ENCODE measurements around the gene KIF23. TPM values are rescaled to one million over a fixed set of nuclear protein-coding genes. Genes with fewer than 3 reads are reported as not detected.

KIF23 gene
- total and polyA plus RNA-seq, 2 of the 4 experiments (the other 2 are of a cell fraction): 37.7 to 56.1 TPM

DNA sequence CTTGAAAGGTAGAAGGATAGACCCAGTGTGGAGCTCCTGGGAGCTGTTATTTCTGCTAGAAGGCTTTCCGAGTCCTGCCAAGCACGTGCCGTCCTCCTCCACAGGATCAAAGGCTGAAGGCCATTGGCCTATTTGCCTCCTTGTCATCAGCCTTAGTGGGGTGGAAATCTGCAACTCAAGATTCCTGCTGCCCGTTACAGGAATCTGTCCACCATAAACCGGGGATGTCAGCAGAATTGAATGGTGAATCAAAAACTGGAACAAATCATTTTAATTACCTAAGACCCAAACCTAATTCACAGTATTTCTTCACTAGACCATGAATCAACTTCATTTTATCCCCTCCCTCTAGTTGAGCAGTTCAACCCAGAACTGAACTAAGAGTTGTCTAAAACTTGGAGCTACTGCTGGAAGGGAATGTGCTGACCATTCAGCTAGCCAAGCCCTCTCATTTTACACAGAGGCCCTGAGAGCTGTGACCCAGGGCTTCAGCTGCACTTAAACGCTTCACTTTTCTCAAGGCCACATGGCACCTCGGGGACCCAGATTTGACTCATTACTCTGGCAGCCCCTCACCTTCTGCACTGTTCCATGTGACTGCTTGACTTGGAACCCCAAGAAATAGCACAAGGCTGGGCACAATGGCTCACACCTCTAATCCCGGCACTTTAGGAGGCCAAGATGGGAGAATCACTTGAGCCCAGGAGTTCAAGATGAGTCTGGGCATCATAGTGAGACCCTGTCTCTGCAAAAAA lies 36.8 kb upstream of the KIF23 start:
- ATAC-seq (ENCODE audit: low read depth) (no peak), DNase-seq (no peak)
- no peak overlapping the region for H3K23ac ChIP-seq (ENCODE audit: low read depth, low read length)
- ChIA-PET POLR2A (ENCODE audit: unreplicated experiment) (no interaction called here), CTCF (no interaction called here)
- H3K79me1 ChIP-seq (ENCODE audit: low read depth in 1 of 2, low read length in 2 of 2): no peaks in the 10 kb centered on the region
- H3K56ac ChIP-seq (ENCODE audit: extremely low read depth, insufficient read depth, low read length): no peak overlapping the region
- H3K27ac ChIP-seq (ENCODE audit: insufficient read depth, low read length): no peak overlapping the region
- H3K36me3 ChIP-seq (ENCODE audit: control insufficient read depth, insufficient read depth, low read length): no peaks in the 10 kb centered on the region
- H2AFZ ChIP-seq (replicated peaks; ENCODE audit: low read length, poor library complexity): no peak overlapping the region
- H4K8ac ChIP-seq (ENCODE audit: low read depth in 2 of 2, low read length in 2 of 2): no peak overlapping the region
- H4K5ac ChIP-seq (ENCODE audit: low read depth, low read length): no peak overlapping the region
- TF ChIP-seq MAZ (IDR thresholded peaks at IDR 0.05; ENCODE audit: borderline replicate concordance, low read depth, low read length): no peak
- no peak for TF ChIP-seq RFX5 (IDR thresholded peaks at IDR 0.05; ENCODE audit: low read depth, low read length)
- TF ChIP-seq CEBPB (IDR thresholded peaks at IDR 0.05; ENCODE audit: low read depth, low read length): no peak
- TF ChIP-seq FOS (IDR thresholded peaks at IDR 0.05; ENCODE audit: low read depth, low read length): no peak
- no peak for TF ChIP-seq ELK1 (IDR thresholded peaks at IDR 0.05; ENCODE audit: borderline replicate concordance, low read depth, low read length)
- TF ChIP-seq POLR2A (IDR thresholded peaks at IDR 0.05; ENCODE audit: low read depth, low read length): no peak
- TF ChIP-seq MAFK (IDR thresholded peaks at IDR 0.05; ENCODE audit: low read depth, low read length): no peak
- TF ChIP-seq RAD21 (IDR thresholded peaks at IDR 0.05; ENCODE audit: low read length): no peak
- no peak for TF ChIP-seq NFE2L2 (IDR thresholded peaks at IDR 0.05; ENCODE audit: low read depth, low read length)
- no peak for TF ChIP-seq BHLHE40 (IDR thresholded peaks at IDR 0.05; ENCODE audit: low read depth, low read length)
- TF ChIP-seq CTCF (conservative IDR thresholded peaks at IDR 0.05; ENCODE audit: low read depth, low read length): no peak
- TF ChIP-seq, protein P1, sequence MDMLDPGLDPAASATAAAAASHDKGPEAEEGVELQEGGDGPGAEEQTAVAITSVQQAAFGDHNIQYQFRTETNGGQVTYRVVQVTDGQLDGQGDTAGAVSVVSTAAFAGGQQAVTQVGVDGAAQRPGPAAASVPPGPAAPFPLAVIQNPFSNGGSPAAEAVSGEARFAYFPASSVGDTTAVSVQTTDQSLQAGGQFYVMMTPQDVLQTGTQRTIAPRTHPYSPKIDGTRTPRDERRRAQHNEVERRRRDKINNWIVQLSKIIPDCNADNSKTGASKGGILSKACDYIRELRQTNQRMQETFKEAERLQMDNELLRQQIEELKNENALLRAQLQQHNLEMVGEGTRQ (IDR thresholded peaks at IDR 0.05; ENCODE audit: low read depth, low read length): no peak
- TF ChIP-seq MXI1 (IDR thresholded peaks at IDR 0.05; ENCODE audit: borderline replicate concordance, low read depth, low read length): no peak
- H4K91ac ChIP-seq (ENCODE audit: insufficient read depth, low read depth, low read length): no peak overlapping the region
- 83% methylated on average over 2 of the region's 8 CpGs; no CpG with 5 or more reads in 1 of the 2 experiments for WGBS, 2 experiments (ENCODE audit: extremely low coverage in 2 of 2, insufficient read length in 1 of 2)
- H2BK120ac ChIP-seq (ENCODE audit: low read depth, low read length): no peak overlapping the region
- H3K4me1 ChIP-seq (ENCODE audit: control insufficient read depth, insufficient read depth, low read length): no peaks in the 10 kb centered on the region
- H2BK5ac ChIP-seq (ENCODE audit: low read depth, low read length, poor library complexity, severe bottlenecking): no peak overlapping the region
- no peak overlapping the region for H2AK5ac ChIP-seq (ENCODE audit: low read depth, low read length)
- no peak overlapping the region for H3K9ac ChIP-seq (ENCODE audit: low read depth, low read length)
- H3K27me3 ChIP-seq (ENCODE audit: control insufficient read depth, insufficient read depth, low read length): no peaks in the 10 kb centered on the region
- H2BK20ac ChIP-seq (ENCODE audit: low read depth, low read length): no peak overlapping the region
- in situ Hi-C loops (cut with MboI; ENCODE audit: low sequenced_read_pairs) (no loop called here), dilution Hi-C loops (cut with HindIII; ENCODE audit: low sequenced_read_pairs, unreplicated experiment) (no loop called here), intact Hi-C loops (cut with micrococcal nuclease) (no loop called here)
- H2AK9ac ChIP-seq (replicated peaks; ENCODE audit: low read depth, low read length, poor library complexity): no peak overlapping the region
- H3K4me2 ChIP-seq (ENCODE audit: low read depth, low read length): no peak overlapping the region
- no peak overlapping the region for H3K18ac ChIP-seq (ENCODE audit: low read depth, low read length)
- no peak overlapping the region for H2BK15ac ChIP-seq (ENCODE audit: low read depth, low read length)
- no peaks in the 10 kb centered on the region; the same call in 1 of the 2 replicates for H3K9me1 ChIP-seq (ENCODE audit: insufficient read depth, low read length)
- H3K4me3 ChIP-seq (ENCODE audit: insufficient read depth, low read depth, low read length): no peak overlapping the region
- no peaks in the 10 kb centered on the region; the same call in 1 of the 2 replicates for H4K20me1 ChIP-seq (ENCODE audit: insufficient read depth, low read length)
- H3K9me3 ChIP-seq (ENCODE audit: control insufficient read depth, insufficient read depth, low read length): 0 out of 2 replicates have a peak, but pooled peaks cover 2% of the 10 kb centered on the region
- no peak overlapping the region for H3K14ac ChIP-seq (replicated peaks; ENCODE audit: low read depth, low read length)
- no TSS peak for BruUV-seq (replicated peaks)
- H3K4ac ChIP-seq (ENCODE audit: low read depth, low read length): no peak overlapping the region

Measured in IMR-90 (cell line).